Gastroesophageal sphincter (tissue), 4 donors: ENCODE data around the gene NOC3L. TPM values are rescaled to one million over a fixed set of nuclear protein-coding genes. Genes with fewer than 3 reads are reported as not detected.

ENCODE experiments used
- ATAC-seq: fragments of 150-250 bp; one replicate; pipeline ENCODE4 v1.9.1; 2016; ENCODE audit warnings: mild to moderate bottlenecking, moderate library complexity
- H3K27ac ChIP-seq, 4 donors: fragments of 200-600 bp; sonication (generic) in 3 of 4; 1 replicate in 3 of 4; 2 replicates in 1 of 4; pipeline ENCODE4 v1.5.1; 2016 to 2019
- H3K27me3 ChIP-seq: fragments of 200-600 bp; sonication (generic); one replicate; pipeline ENCODE4 v1.5.1; 2019
- H3K36me3 ChIP-seq, 2 donors: fragments of 200-600 bp; sonication (generic); one replicate each; pipeline ENCODE4 v1.5.1; 2019; ENCODE audit warnings: control low read depth in 1 of 2
- H3K4me1 ChIP-seq, 3 donors: fragments of 200-600 bp; sonication (generic); 1 replicate in 2 of 3; 2 replicates in 1 of 3; pipeline ENCODE4 v1.5.1; 2016 to 2019; ENCODE audit warnings: control low read depth in 2 of 3
- H3K4me3 ChIP-seq, 2 donors: fragments of 200-600 bp; sonication (generic); one replicate each; pipeline ENCODE4 v1.5.1; 2019; ENCODE audit warnings: mild to moderate bottlenecking in 1 of 2, moderate library complexity in 1 of 2
- H3K9me3 ChIP-seq, 3 donors: fragments of 200-600 bp; sonication (generic); one replicate each; pipeline ENCODE4 v1.5.1; 2017 to 2019; ENCODE audit warnings: control low read depth in 2 of 3
- CTCF ChIP-seq, 4 experiments: fragments of 200-600 bp in 2 of 4; fragments of 450-650 bp in 2 of 4; sonication (generic) in 1 of 4; IDR thresholded peaks; one replicate each; pipeline ENCODE4 v1.5.1; 2017 to 2019; ENCODE audit warnings: antibody characterized with exemption in 4 of 4, mild to moderate bottlenecking in 2 of 4, moderate library complexity in 2 of 4
- EP300 ChIP-seq: sonication (generic); formaldehyde crosslinking; IDR thresholded peaks from one replicate; pipeline ENCODE4 v1.6.1; 2017; ENCODE audit warnings: antibody characterized with exemption, mild to moderate bottlenecking
- POLR2A ChIP-seq, 2 donors: fragments of 450-650 bp; IDR thresholded peaks; one replicate each; pipeline ENCODE4 v1.6.1; 2017; ENCODE audit warnings: antibody characterized with exemption in 2 of 2, mild to moderate bottlenecking in 2 of 2, moderate library complexity in 1 of 2
- POLR2AphosphoS5 ChIP-seq: sonication (generic); formaldehyde crosslinking; IDR thresholded peaks from one replicate; pipeline ENCODE4 v1.6.1; 2017; ENCODE audit warnings: antibody characterized with exemption
- WGBS, 2 donors: methylation state at CpG; one replicate each; pipeline ENCODE4 v1.1.5; 2018; ENCODE audit warnings: low coverage in 1 of 2; 5-methylcytosine and 5-hydroxymethylcytosine counted together
- total RNA-seq, 4 donors: library from RNA; depleted of rRNA; stranded (reverse); fragments of >200 nt; gene quantifications; one replicate each; pipeline ENCODE4 v1.1.0, GENCODE V29; 2016

NOC3L gene
- total RNA-seq, 4 donors from 2014 or later: 19.4 to 31.0 (median 24.5) TPM

- Histone ChIP-seq H3K4me3 (no peak overlapping the region), H3K9me3 (no peaks in the 10 kb centered on the region), H3K27me3 (no peaks in the 10 kb centered on the region), H3K36me3 (peaks cover 0 to 86% of the 10 kb centered on the region in 2 donors), H3K4me1 (no peaks in the 10 kb centered on the region), H3K27ac (no peak overlapping the region)
- TF ChIP-seq POLR2AphosphoS5: no peak
- ATAC-seq: no peak
- 45 to 52% methylated on average over 3 of the region's 3 CpGs for WGBS, 2 donors
Measured at GRCh38 chr10:94349327-94349726, 13.4 kb downstream of the NOC3L start.

- Histone ChIP-seq H3K9me3 (no peaks in the 10 kb centered on the region), H3K27me3 (no peaks in the 10 kb centered on the region), H3K36me3 (peaks cover 3 to 86% of the 10 kb centered on the region in 2 donors), H3K4me1 (no peaks in the 10 kb centered on the region), H3K4me3 (no peak overlapping the region), H3K27ac (no peak overlapping the region)
- no peak for ATAC-seq
- TF ChIP-seq POLR2A (IDR thresholded peaks at IDR 0.05): no peak
- no peak for TF ChIP-seq POLR2AphosphoS5
- TF ChIP-seq CTCF (IDR thresholded peaks at IDR 0.05): no peak
- no peak for TF ChIP-seq EP300
- 78 to 87% methylated on average over 4 to 6 of the region's 6 CpGs for WGBS, 2 donors
Measured at GRCh38 chr10:94344522-94345122, 18.1 kb downstream of the NOC3L start.

GRCh38 chr10:94343151-94343550 lies 19.6 kb downstream of the NOC3L start:
- Histone ChIP-seq H3K27me3 (no peaks in the 10 kb centered on the region), H3K9me3 (no peaks in the 10 kb centered on the region), H3K36me3 (peaks cover 8 to 90% of the 10 kb centered on the region in 2 donors), H3K27ac (no peak overlapping the region), H3K4me1 (no peaks in the 10 kb centered on the region), H3K4me3 (no peak overlapping the region)
- no peak for ATAC-seq
- 68 to 89% methylated on average over 3 of the region's 3 CpGs for WGBS, 2 donors
- no peak for TF ChIP-seq CTCF (IDR thresholded peaks at IDR 0.05)
- no peak for TF ChIP-seq POLR2A (IDR thresholded peaks at IDR 0.05)
- no peak for TF ChIP-seq EP300
- TF ChIP-seq POLR2AphosphoS5: no peak

GRCh38 chr10:94334857-94335256 lies 27.9 kb downstream of the NOC3L start:
- Histone ChIP-seq H3K4me1 (no peaks in the 10 kb centered on the region), H3K27ac (no peak overlapping the region), H3K9me3 (no peaks in the 10 kb centered on the region), H3K27me3 (no peaks in the 10 kb centered on the region), H3K4me3 (no peak overlapping the region), H3K36me3 (peaks cover 8 to 98% of the 10 kb centered on the region in 2 donors)
- 90 to 100% methylated on average over 2 to 3 of the region's 3 CpGs for WGBS, 2 donors
- no peak for ATAC-seq
- TF ChIP-seq POLR2A (IDR thresholded peaks at IDR 0.05) (no peak), CTCF (IDR thresholded peaks at IDR 0.05) (no peak), EP300 (no peak), POLR2AphosphoS5 (no peak)

- Histone ChIP-seq H3K4me3 (no peak overlapping the region), H3K27me3 (no peaks in the 10 kb centered on the region), H3K36me3 (peaks cover 0 to 82% of the 10 kb centered on the region in 2 donors), H3K4me1 (peaks cover 0 to 6% (median 5%) of the 10 kb centered on the region in 3 donors), H3K9me3 (no peaks in the 10 kb centered on the region), H3K27ac (peak overlapping the region in 3 of 4 donors; percentile 1 to 47 (median 11))
- TF ChIP-seq POLR2A (IDR thresholded peaks at IDR 0.05) (no peak), EP300 (no peak), CTCF (IDR thresholded peaks at IDR 0.05) (no peak), POLR2AphosphoS5 (no peak)
- ATAC-seq: no peak
- 51 to 76% methylated on average over 2 of the region's 2 CpGs for WGBS, 2 donors
Measured at GRCh38 chr10:94333051-94333450, 29.7 kb downstream of the NOC3L start.
